ENCODE data around the gene RREB1. TPM values are rescaled to one million over a fixed set of nuclear protein-coding genes. Genes with fewer than 3 reads are reported as not detected.

The RREB1 gene
- polyA plus RNA-seq, 1 donor from 2014 or later = not detected

- H3K79me2 ChIP-seq (replicated peaks; ENCODE audit: insufficient read depth, low read length) = no peaks in the 10 kb centered on the region
- H2AFZ ChIP-seq (ENCODE audit: low read depth, low read length) = no peak overlapping the region
- no peak overlapping the region for H3K9ac ChIP-seq (ENCODE audit: low read length)
- no peak for TF ChIP-seq EZH2 (IDR thresholded peaks at IDR 0.05; ENCODE audit: borderline replicate concordance, insufficient read depth, low read length, poor library complexity, severe bottlenecking)
- H3K9me3 ChIP-seq (ENCODE audit: low read length) = no peaks in the 10 kb centered on the region
- H4K20me1 ChIP-seq (ENCODE audit: insufficient read depth) = no peaks in the 10 kb centered on the region
- H3K4me3 ChIP-seq (ENCODE audit: low read length) = no peak overlapping the region
- no peaks in the 10 kb centered on the region for H3K36me3 ChIP-seq (ENCODE audit: insufficient read depth, low read length)
- H3K4me2 ChIP-seq (ENCODE audit: low read length) = no peak overlapping the region
- no peak overlapping the region for H3K27ac ChIP-seq (ENCODE audit: low read length)
- no peaks in the 10 kb centered on the region for H3K27me3 ChIP-seq (ENCODE audit: insufficient read depth, low read depth, low read length)
- H3F3A ChIP-seq (ENCODE audit: insufficient read depth, low read length, poor library complexity, severe bottlenecking) = no peaks in the 10 kb centered on the region
- no peaks in the 10 kb centered on the region for H3K9me2 ChIP-seq (ENCODE audit: insufficient read depth, low read length)
Measured at GRCh38 chr6:7201732-7202541, 94.2 kb downstream of the RREB1 start.

- no peaks in the 10 kb centered on the region for H3K9me2 ChIP-seq (ENCODE audit: insufficient read depth, low read length)
- H2AFZ ChIP-seq (ENCODE audit: low read depth, low read length) = no peak overlapping the region
- no peak overlapping the region for H3K27ac ChIP-seq (ENCODE audit: low read length)
Measured at GRCh38 chr6:7202950-7203349, 95.2 kb downstream of the RREB1 start.

More at GRCh38 chr6:7202950-7203349, 95.2 kb downstream of the RREB1 start:
- TF ChIP-seq TAF1 (IDR thresholded peaks at IDR 0.05; ENCODE audit: low read depth) (no peak), RAD21 (conservative IDR thresholded peaks at IDR 0.05) (no peak), REST (IDR thresholded peaks at IDR 0.05; ENCODE audit: borderline replicate concordance) (no peak), EZH2 (IDR thresholded peaks at IDR 0.05; ENCODE audit: borderline replicate concordance, insufficient read depth, low read length, poor library complexity, severe bottlenecking) (no peak), MXI1 (conservative IDR thresholded peaks at IDR 0.05; ENCODE audit: poor library complexity, severe bottlenecking) (no peak), SMC3 (conservative IDR thresholded peaks at IDR 0.05; ENCODE audit: poor library complexity) (no peak), POLR2AphosphoS5 (IDR thresholded peaks at IDR 0.05) (no peak), CTCF (IDR thresholded peaks at IDR 0.05; ENCODE audit: poor library complexity, severe bottlenecking) (no peak), EP300 (conservative IDR thresholded peaks at IDR 0.05; ENCODE audit: poor library complexity, severe bottlenecking) (no peak)
- Histone ChIP-seq H3K4me2 (ENCODE audit: low read length) (no peak overlapping the region), H3K4me3 (ENCODE audit: low read length) (no peak overlapping the region), H3K9me3 (ENCODE audit: low read length) (no peaks in the 10 kb centered on the region), H3K79me2 (replicated peaks; ENCODE audit: insufficient read depth, low read length) (no peaks in the 10 kb centered on the region), H3K36me3 (ENCODE audit: insufficient read depth, low read length) (no peaks in the 10 kb centered on the region), H3K27me3 (ENCODE audit: insufficient read depth, low read depth, low read length) (no peaks in the 10 kb centered on the region), H4K20me1 (ENCODE audit: insufficient read depth) (no peaks in the 10 kb centered on the region), H3F3A (ENCODE audit: insufficient read depth, low read length, poor library complexity, severe bottlenecking) (no peaks in the 10 kb centered on the region), H3K9ac (ENCODE audit: low read length) (no peak overlapping the region)
